Thyroid gland (tissue), 4 donors: ENCODE results near the gene ACACA. TPM values are rescaled to one million over a fixed set of nuclear protein-coding genes. Genes with fewer than 3 reads are reported as not detected.
A peak's percentile ranks its signal among the peaks of the same experiment; 100 is the strongest.

Experiments used
- DNase-seq, 2 donors: peaks; one replicate each; pipeline ENCODE4 v3.0.0-alpha.2; 2019
- H3K27ac ChIP-seq, 3 donors: fragments of 200-600 bp; sonication (generic); 1 replicate in 2 of 3; 2 replicates in 1 of 3; pipeline ENCODE4 v1.5.1; 2016 to 2019; ENCODE audit warnings: mild to moderate bottlenecking in 1 of 3, moderate library complexity in 1 of 3
- H3K27me3 ChIP-seq: fragments of 200-600 bp; sonication (generic); one replicate; pipeline ENCODE4 v1.5.1; 2019
- H3K36me3 ChIP-seq, 2 donors: fragments of 200-600 bp; sonication (generic); one replicate each; pipeline ENCODE4 v1.5.1; 2016 to 2019
- H3K4me1 ChIP-seq, 2 donors: fragments of 200-600 bp; sonication (generic); one replicate each; pipeline ENCODE4 v1.5.1; 2017 to 2019
- H3K4me3 ChIP-seq, 3 donors: fragments of 200-600 bp; sonication (generic); replicated peaks in 1 of 3; 1 replicate in 2 of 3; 2 replicates in 1 of 3; pipeline ENCODE4 v1.5.1; 2016; ENCODE audit warnings: mild to moderate bottlenecking in 1 of 3
- H3K9me3 ChIP-seq: fragments of 200-600 bp; sonication (generic); one replicate; pipeline ENCODE4 v1.5.1; 2017
- CTCF ChIP-seq, 6 experiments: fragments of 200-600 bp in 3 of 6; fragments of 450-650 bp in 3 of 6; sonication (generic) in 3 of 6; IDR thresholded peaks; one replicate each; pipeline ENCODE4 v1.5.1; 2016 to 2019; ENCODE audit warnings: antibody characterized with exemption in 6 of 6, mild to moderate bottlenecking in 2 of 6, inconsistent platforms in 1 of 6, moderate library complexity in 1 of 6
- POLR2A ChIP-seq, 2 donors: fragments of 450-650 bp; IDR thresholded peaks; one replicate each; pipeline ENCODE4 v1.6.1; 2017; ENCODE audit warnings: antibody characterized with exemption in 2 of 2, mild to moderate bottlenecking in 2 of 2, moderate library complexity in 1 of 2
- WGBS, 2 donors: methylation state at CpG; one replicate each; pipeline ENCODE4 v1.1.5; 2017; 5-methylcytosine and 5-hydroxymethylcytosine counted together
- intact Hi-C: fragments of 100-400 bp; cut with DNase I; formaldehyde crosslinking; loops from one replicate; pipeline ENCODE4 v1.15.1; 2023
- total RNA-seq, 4 donors: library from RNA; depleted of rRNA; stranded (reverse); fragments of >200 nt; gene quantifications; one replicate each; pipeline ENCODE4 v1.2.3, GENCODE V29; 2016

Gene ACACA
- total RNA-seq, 4 donors from 2014 or later, result 27.2 to 55.7 (median 38.4) TPM

GRCh38 chr17:37051833-37052232 is 354.8 kb downstream of the ACACA start:
- intact Hi-C loops, result loop anchor here (10.0 kb wide), 1 partner anchor 437 kb away; no protein-coding TSS in a partner anchor
- peaks cover 0 to 4% of the 10 kb centered on the region in 2 donors for H3K36me3 ChIP-seq
- H3K27ac ChIP-seq, result no peak overlapping the region
- H3K9me3 ChIP-seq, result no peaks in the 10 kb centered on the region
- no peak overlapping the region for H3K4me3 ChIP-seq
- TF ChIP-seq CTCF (IDR thresholded peaks at IDR 0.05), result no peak
- TF ChIP-seq POLR2A (IDR thresholded peaks at IDR 0.05), result no peak
- 95 to 96% methylated on average over 3 of the region's 3 CpGs for WGBS, 2 donors
- H3K27me3 ChIP-seq, result no peaks in the 10 kb centered on the region
- DNase-seq, result no peak
- H3K4me1 ChIP-seq, result no peaks in the 10 kb centered on the region

- no peaks in the 10 kb centered on the region for H3K9me3 ChIP-seq
- whole genome bisulfite sequencing, 2 donors, result 96 to 97% methylated on average over 5 of the region's 5 CpGs
- no peaks in the 10 kb centered on the region for H3K36me3 ChIP-seq
- H3K27me3 ChIP-seq, result no peaks in the 10 kb centered on the region
- no peaks in the 10 kb centered on the region for H3K4me1 ChIP-seq
- H3K27ac ChIP-seq, result no peak overlapping the region
- H3K4me3 ChIP-seq, result no peak overlapping the region
- TF ChIP-seq POLR2A (IDR thresholded peaks at IDR 0.05) (no peak), CTCF (IDR thresholded peaks at IDR 0.05) (no peak)
- intact Hi-C loops, result loop anchor here (10.0 kb wide), 1 partner anchor 437 kb away; no protein-coding TSS in a partner anchor
- DNase-seq, result no peak
Measured at GRCh38 chr17:37051381-37051780, 355.3 kb downstream of the ACACA start.

GRCh38 chr17:37050920-37051319 is 355.7 kb downstream of the ACACA start:
- intact Hi-C loops, result loop anchor here (10.0 kb wide), 1 partner anchor 436 kb away; no protein-coding TSS in a partner anchor
- TF ChIP-seq POLR2A (IDR thresholded peaks at IDR 0.05), result no peak
- no peak for TF ChIP-seq CTCF (IDR thresholded peaks at IDR 0.05)
- no peak overlapping the region for H3K27ac ChIP-seq
- DNase-seq, result no peak
- no peaks in the 10 kb centered on the region for H3K4me1 ChIP-seq
- H3K4me3 ChIP-seq, result no peak overlapping the region
- no peaks in the 10 kb centered on the region for H3K27me3 ChIP-seq
- WGBS, 2 donors, result 92 to 98% methylated on average over 5 of the region's 5 CpGs
- H3K9me3 ChIP-seq, result no peaks in the 10 kb centered on the region
- no peaks in the 10 kb centered on the region for H3K36me3 ChIP-seq

GRCh38 chr17:37048811-37049210 is 357.8 kb downstream of the ACACA start:
- no peaks in the 10 kb centered on the region for H3K27me3 ChIP-seq
- no peaks in the 10 kb centered on the region for H3K9me3 ChIP-seq
- no peaks in the 10 kb centered on the region for H3K36me3 ChIP-seq
- H3K4me3 ChIP-seq, result no peak overlapping the region
- WGBS, 2 donors, result 89 to 96% methylated on average over 5 of the region's 5 CpGs
- no peak overlapping the region for H3K27ac ChIP-seq
- intact Hi-C loops, result no loop called here
- no peaks in the 10 kb centered on the region for H3K4me1 ChIP-seq
- TF ChIP-seq CTCF (IDR thresholded peaks at IDR 0.05) (no peak), POLR2A (IDR thresholded peaks at IDR 0.05) (no peak)
- DNase-seq, result no peak

- Histone ChIP-seq H3K27me3 (no peaks in the 10 kb centered on the region), H3K36me3 (no peaks in the 10 kb centered on the region), H3K9me3 (no peaks in the 10 kb centered on the region), H3K4me1 (no peaks in the 10 kb centered on the region), H3K27ac (no peak overlapping the region), H3K4me3 (no peak overlapping the region)
- intact Hi-C loops, result no loop called here
- peak; percentile 48 to 85 (median 74) for TF ChIP-seq CTCF (IDR thresholded peaks at IDR 0.05)
- TF ChIP-seq POLR2A (IDR thresholded peaks at IDR 0.05), result no peak
- DNase-seq, result peak; percentile 78 to 81
- WGBS, 2 donors, result 8 to 10% methylated on average over 9 of the region's 9 CpGs
Measured at GRCh38 chr17:37047631-37048104, 359.0 kb downstream of the ACACA start.
